Activated effector memory CD4-positive, alpha-beta T cell treated with Interleukin-2 at 50 U/mL for 16 hours (primary cell): Measurements from ENCODE around the gene ABHD16A.
A peak's percentile ranks its signal among the peaks of the same experiment; 100 is the strongest.

Experiments
- DNase-seq: peaks from one replicate; pipeline ENCODE4 v3.0.0-alpha.2; 2020

The ABHD16A gene

GRCh38 chr6:31730631-31731086 is 27.5 kb upstream of the ABHD16A start:
- DNase-seq, result no peak

- peak; percentile 39 for DNase-seq
Measured at GRCh38 chr6:31729979-31730630, 27.0 kb upstream of the ABHD16A start.

- DNase-seq, result peak; percentile 68
Measured at GRCh38 chr6:31729515-31729978, 26.4 kb upstream of the ABHD16A start.

- DNase-seq, result no peak
Measured at GRCh38 chr6:31728767-31729514, 25.8 kb upstream of the ABHD16A start, which contains the start of gene DDAH2. TSS of gene DDAH2 (minus strand) at chr6:31729299. CDS start at chr6:31729161, 138 bp downstream.

- no peak for DNase-seq
Measured at GRCh38 chr6:31727717-31728671, 24.9 kb upstream of the ABHD16A start.

GRCh38 chr6:31727034-31727716 is 24.1 kb upstream of the ABHD16A start:
- DNase-seq, result no peak

GRCh38 chr6:31725502-31726350 is 22.6 kb upstream of the ABHD16A start:
- no peak for DNase-seq

- no peak for DNase-seq
Measured at GRCh38 chr6:31723980-31724691, 21.0 kb upstream of the ABHD16A start.

- no peak for DNase-seq
Measured at GRCh38 chr6:31723245-31723979, 20.3 kb upstream of the ABHD16A start, which contains the start of gene MPIG6B. TSS of gene MPIG6B (plus strand) at chr6:31723373. CDS start at chr6:31723384, 11 bp downstream.

GRCh38 chr6:31722173-31722572 is 19.0 kb upstream of the ABHD16A start:
- DNase-seq, result no peak

- no peak for DNase-seq
Measured at GRCh38 chr6:31721351-31722020, 18.4 kb upstream of the ABHD16A start, which contains the start of gene LY6G6C. TSS of gene LY6G6C (minus strand) at chr6:31721746. CDS start at chr6:31721679, 67 bp downstream.

- no peak for DNase-seq
Measured at GRCh38 chr6:31720196-31720770, 17.2 kb upstream of the ABHD16A start.

GRCh38 chr6:31719001-31719400 is 15.9 kb upstream of the ABHD16A start:
- no peak for DNase-seq

GRCh38 chr6:31718265-31718664 is 15.1 kb upstream of the ABHD16A start:
- DNase-seq, result no peak

GRCh38 chr6:31717499-31718222 is 14.5 kb upstream of the ABHD16A start:
- DNase-seq, result no peak

- DNase-seq, result no peak
Measured at GRCh38 chr6:31715022-31715958, 12.2 kb upstream of the ABHD16A start, which contains the start of gene LY6G6D. TSS of gene LY6G6D (plus strand) at chr6:31715348. CDS start at chr6:31715356, 8 bp downstream.
